ENCODE measurements around the gene EFCAB11.

Gene EFCAB11

GRCh38 chr14:89869606-89870005 lies 84.9 kb downstream of the EFCAB11 start:
- Mint-ChIP-seq H3K36me3 (ENCODE audit: low read depth) (peaks cover 60% of the 10 kb centered on the region), H3K27me3 (ENCODE audit: low read depth, poor library complexity) (peaks cover 6% of the 10 kb centered on the region), H3K9me3 (peaks cover 50% of the 10 kb centered on the region), H3K27ac (no peak overlapping the region), H3K4me1 (peaks cover 11% of the 10 kb centered on the region), H3K4me3 (no peak overlapping the region)
- TF ChIP-seq CTCF (IDR thresholded peaks at IDR 0.05), result no peak
- DNase-seq, result no peak

- Mint-ChIP-seq H3K36me3 (ENCODE audit: low read depth) (peaks cover 44% of the 10 kb centered on the region), H3K4me3 (no peak overlapping the region), H3K4me1 (peaks cover 11% of the 10 kb centered on the region), H3K27me3 (ENCODE audit: low read depth, poor library complexity) (peaks cover 3% of the 10 kb centered on the region), H3K9me3 (peaks cover 29% of the 10 kb centered on the region), H3K27ac (no peak overlapping the region)
- no peak for TF ChIP-seq CTCF (IDR thresholded peaks at IDR 0.05)
- no peak for DNase-seq
Observed at GRCh38 chr14:89866458-89866857, 88.1 kb downstream of the EFCAB11 start.

- H3K27ac Mint-ChIP-seq, result no peak overlapping the region
Observed at GRCh38 chr14:89865153-89865552, 89.4 kb downstream of the EFCAB11 start.

GRCh38 chr14:89862856-89863255 lies 91.7 kb downstream of the EFCAB11 start:
- no peak for DNase-seq
- Mint-ChIP-seq H3K4me3 (no peak overlapping the region), H3K27ac (no peak overlapping the region), H3K27me3 (ENCODE audit: low read depth, poor library complexity) (peaks cover 4% of the 10 kb centered on the region), H3K36me3 (ENCODE audit: low read depth) (peaks cover 32% of the 10 kb centered on the region), H3K9me3 (peaks cover 19% of the 10 kb centered on the region), H3K4me1 (peaks cover 5% of the 10 kb centered on the region)
- TF ChIP-seq CTCF (IDR thresholded peaks at IDR 0.05), result no peak

More at GRCh38 chr14:89865153-89865552, 89.4 kb downstream of the EFCAB11 start:
- Mint-ChIP-seq H3K27me3 (ENCODE audit: low read depth, poor library complexity) (peaks cover 4% of the 10 kb centered on the region), H3K36me3 (ENCODE audit: low read depth) (peaks cover 44% of the 10 kb centered on the region), H3K4me3 (no peak overlapping the region), H3K4me1 (peaks cover 11% of the 10 kb centered on the region), H3K9me3 (peaks cover 29% of the 10 kb centered on the region)
- no peak for TF ChIP-seq CTCF (IDR thresholded peaks at IDR 0.05)
- no peak for DNase-seq

GRCh38 chr14:89861630-89862029 lies 92.9 kb downstream of the EFCAB11 start:
- Mint-ChIP-seq H3K4me3 (no peak overlapping the region), H3K4me1 (peaks cover 5% of the 10 kb centered on the region), H3K36me3 (ENCODE audit: low read depth) (peaks cover 23% of the 10 kb centered on the region), H3K27me3 (ENCODE audit: low read depth, poor library complexity) (peaks cover 4% of the 10 kb centered on the region), H3K27ac (no peak overlapping the region), H3K9me3 (peaks cover 11% of the 10 kb centered on the region)
- no peak for TF ChIP-seq CTCF (IDR thresholded peaks at IDR 0.05)
- no peak for DNase-seq

- TF ChIP-seq CTCF (IDR thresholded peaks at IDR 0.05), result no peak
- H3K27ac Mint-ChIP-seq, result no peak overlapping the region
- no peaks in the 10 kb centered on the region for H3K4me1 Mint-ChIP-seq
- no peak overlapping the region for H3K4me3 Mint-ChIP-seq
- peaks cover 4% of the 10 kb centered on the region for H3K27me3 Mint-ChIP-seq (ENCODE audit: low read depth, poor library complexity)
- peaks cover 4% of the 10 kb centered on the region for H3K9me3 Mint-ChIP-seq
- peaks cover 11% of the 10 kb centered on the region for H3K36me3 Mint-ChIP-seq (ENCODE audit: low read depth)
- DNase-seq, result no peak
Observed at GRCh38 chr14:89858089-89858488, 96.4 kb downstream of the EFCAB11 start.
